Neutrophil (primary cell): ENCODE measurements around the gene MED9.

Experiments
- H3K27ac ChIP-seq: fragments of 200-600 bp; sonication (generic); 2 replicates; pipeline ENCODE4 v1.5.1; 2016; ENCODE audit warnings: mild to moderate bottlenecking, moderate library complexity
- H3K27me3 ChIP-seq: fragments of 200-600 bp; sonication (generic); 2 replicates; pipeline ENCODE4 v1.6.0; 2016; ENCODE audit warnings: mild to moderate bottlenecking
- H3K36me3 ChIP-seq: fragments of 200-600 bp; sonication (generic); 2 replicates; pipeline ENCODE4 v1.5.1; 2017
- H3K4me1 ChIP-seq, 2 experiments: fragments of 200-600 bp in 1 of 2; sonication (generic) in 1 of 2; 1 replicate in 1 of 2; 2 replicates in 1 of 2; pipeline versions ENCODE4 v1.5.1 to v1.6.1; 2013 to 2016; ENCODE audit warnings: low read depth in 1 of 2, low read length in 1 of 2, mild to moderate bottlenecking in 1 of 2, moderate library complexity in 1 of 2; ENCODE audit not compliant: control insufficient read depth in 1 of 2, insufficient read depth in 1 of 2
- H3K4me3 ChIP-seq, 2 experiments: fragments of 200-600 bp in 1 of 2; sonication (generic) in 1 of 2; 1 replicate in 1 of 2; 2 replicates in 1 of 2; pipeline ENCODE4 v1.5.1; 2013 to 2016; ENCODE audit warnings: low read depth in 1 of 2, low read length in 1 of 2, mild to moderate bottlenecking in 1 of 2, moderate library complexity in 1 of 2
- H3K9me3 ChIP-seq: fragments of 200-600 bp; sonication (generic); 2 replicates; pipeline ENCODE4 v1.5.1; 2016
- CTCF ChIP-seq: fragments of 200-600 bp; sonication (generic); IDR thresholded peaks from 2 replicates; pipeline ENCODE4 v1.5.1; 2016; ENCODE audit warnings: antibody characterized with exemption

Gene MED9

GRCh38 chr17:17509601-17510425 is 33.0 kb downstream of the MED9 start:
- Histone ChIP-seq H3K4me3 (no peak overlapping the region), H3K27me3 (no peaks in the 10 kb centered on the region), H3K36me3 (no peaks in the 10 kb centered on the region), H3K9me3 (no peaks in the 10 kb centered on the region), H3K4me1 (no peaks in the 10 kb centered on the region), H3K27ac (no peak overlapping the region)
- TF ChIP-seq CTCF = no peak

GRCh38 chr17:17510456-17511292 is 33.9 kb downstream of the MED9 start:
- Histone ChIP-seq H3K27me3 (no peaks in the 10 kb centered on the region), H3K36me3 (no peaks in the 10 kb centered on the region), H3K4me1 (no peaks in the 10 kb centered on the region), H3K9me3 (no peaks in the 10 kb centered on the region), H3K27ac (no peak overlapping the region), H3K4me3 (no peak overlapping the region)
- no peak for TF ChIP-seq CTCF

- TF ChIP-seq CTCF = no peak
- H3K36me3 ChIP-seq = no peaks in the 10 kb centered on the region
- H3K9me3 ChIP-seq = no peaks in the 10 kb centered on the region
- H3K4me3 ChIP-seq = no peak overlapping the region
- no peaks in the 10 kb centered on the region for H3K27me3 ChIP-seq
- H3K27ac ChIP-seq = no peak overlapping the region
- no peaks in the 10 kb centered on the region for H3K4me1 ChIP-seq
Measured at GRCh38 chr17:17511293-17511741, 34.5 kb downstream of the MED9 start.

GRCh38 chr17:17511881-17512858 is 35.4 kb downstream of the MED9 start:
- H3K9me3 ChIP-seq = no peaks in the 10 kb centered on the region
- no peaks in the 10 kb centered on the region for H3K4me1 ChIP-seq
- H3K27me3 ChIP-seq = no peaks in the 10 kb centered on the region
- no peaks in the 10 kb centered on the region for H3K36me3 ChIP-seq
- H3K4me3 ChIP-seq = no peak overlapping the region
- H3K27ac ChIP-seq = no peak overlapping the region
- no peak for TF ChIP-seq CTCF

- Histone ChIP-seq H3K4me3 (no peak overlapping the region), H3K27ac (no peak overlapping the region), H3K9me3 (no peaks in the 10 kb centered on the region), H3K4me1 (no peaks in the 10 kb centered on the region), H3K36me3 (no peaks in the 10 kb centered on the region), H3K27me3 (no peaks in the 10 kb centered on the region)
- TF ChIP-seq CTCF = no peak
Measured at GRCh38 chr17:17512866-17513265, 36.1 kb downstream of the MED9 start.
